Measurements from ENCODE around the gene DHPS. TPM values are rescaled to one million over a fixed set of nuclear protein-coding genes. Genes with fewer than 3 reads are reported as not detected.

The DHPS gene
- total and polyA plus RNA-seq, 2 donors (not counting 3 experiments of a cell fraction or from before 2014, with no cell fraction given) = 68.4 to 90.1 TPM

DNA sequence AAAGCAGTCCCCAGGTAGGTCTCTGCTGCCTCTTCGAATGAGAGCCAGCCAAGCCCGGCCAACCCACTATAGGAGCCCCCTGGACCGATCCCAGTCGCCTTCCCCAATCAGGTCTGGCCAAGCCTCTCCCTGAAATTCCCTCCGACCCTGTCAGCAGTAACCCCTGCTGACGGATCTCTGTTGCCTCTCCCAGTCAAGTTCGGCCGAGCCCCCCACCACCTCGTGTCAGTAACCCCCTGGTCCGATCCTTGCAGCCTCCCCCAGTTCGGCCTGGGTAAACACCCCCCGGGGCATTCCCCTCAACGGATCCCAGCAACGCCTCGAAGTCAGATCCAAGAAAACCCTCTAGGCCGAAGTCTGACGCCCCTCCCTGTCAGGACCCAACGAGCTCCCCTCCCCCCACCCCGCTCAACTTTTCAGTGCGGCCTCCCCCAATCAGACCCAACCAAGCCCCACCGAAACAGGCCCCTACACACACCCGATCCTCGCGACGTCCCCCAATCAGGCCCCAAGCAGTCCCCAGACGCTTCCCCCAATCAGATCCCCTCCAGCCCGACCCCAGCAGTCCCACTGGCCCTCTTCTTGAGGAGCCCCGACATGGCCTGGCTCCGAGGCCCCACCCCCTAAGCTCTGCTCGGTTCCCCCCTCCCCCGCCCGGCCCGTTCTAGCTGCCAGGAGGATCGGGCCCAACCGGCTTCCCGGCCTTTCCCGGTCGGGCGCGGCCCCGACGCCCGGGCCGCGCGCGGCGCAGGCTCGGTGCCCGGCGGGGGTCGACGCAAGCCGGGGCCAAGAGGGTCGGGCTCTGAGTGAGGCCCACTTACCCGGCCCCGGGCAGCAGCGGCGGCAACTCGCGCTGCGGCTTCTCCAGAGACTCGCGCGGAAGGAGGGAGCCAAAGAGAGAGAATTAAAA lies 40.2 kb upstream of the DHPS start:
- H3K79me2 ChIP-seq (ENCODE audit: control insufficient read depth, insufficient read depth, low read length) = peaks cover 60% of the 10 kb centered on the region
- H3K27ac ChIP-seq (ENCODE audit: insufficient read depth, low read depth, low read length) = peak overlapping the region; percentile 57
- H3K4me2 ChIP-seq (ENCODE audit: insufficient read depth, low read length) = peak overlapping the region; percentile 81
- peak overlapping the region; percentile 62 to 90 (median 88) for H3K4me3 ChIP-seq (replicated peaks in 1 of 3; ENCODE audit: insufficient read depth in 1 of 3, low read depth in 1 of 3, low read length in 3 of 3)
- dilution Hi-C loops (cut with MboI; ENCODE audit: extremely low pct_ligation_motif_present, low sequenced_read_pairs) = no loop called here
- H2AFZ ChIP-seq (ENCODE audit: low read depth, low read length) = no peak overlapping the region
- no peaks in the 10 kb centered on the region for H4K20me1 ChIP-seq (replicated peaks; ENCODE audit: control insufficient read depth, extremely low read depth, insufficient read depth, low read length)
- H3K9me1 ChIP-seq (replicated peaks; ENCODE audit: control insufficient read depth, extremely low read depth, insufficient read depth, low read length) = no peaks in the 10 kb centered on the region
- H3K4me1 ChIP-seq (ENCODE audit: control insufficient read depth, extremely low read depth, insufficient read depth, low read length) = peaks cover 10% of the 10 kb centered on the region
- POLR2A ChIA-PET = interaction anchor here (0.5 to 3.2 kb wide), 3 partner anchors 12 to 148 kb away, joined by 4 to 14 read pairs (median 6); partner anchors contain the start of genes JUNB and TRIR
- peaks cover 5 to 11% of the 10 kb centered on the region in 2 experiments for H3K36me3 ChIP-seq (ENCODE audit: control insufficient read depth in 2 of 2, extremely low read depth in 1 of 2, insufficient read depth in 2 of 2, low read length in 2 of 2)
- intact Hi-C loops (cut with micrococcal nuclease) = loop anchor here (1.0 to 5.0 kb wide), 4 partner anchors 12 to 375 kb away; partner anchors contain the start of genes FBXW9 and TRIR
- H3K27me3 ChIP-seq (ENCODE audit: control insufficient read depth in 2 of 2, insufficient read depth in 2 of 2, low read length in 2 of 2) = no peaks in the 10 kb centered on the region
- no peak for FAIRE-seq
- peak; percentile 78 for DNase-seq (ENCODE audit: low read depth, low spot score)
- no TSS peak for BruUV-seq (replicated peaks)
- CTCF ChIA-PET = interaction anchor here (0.5 to 4.5 kb wide), 10 partner anchors 10 to 126 kb away, joined by 3 to 38 read pairs (median 4); no protein-coding TSS in a partner anchor
- TF ChIP-seq GATA2 (IDR thresholded peaks at IDR 0.05; ENCODE audit: insufficient read depth, insufficient read length, low read depth, low read length) (no peak), POLR2A (IDR thresholded peaks at IDR 0.05; ENCODE audit: low read depth, low read length) (no peak), EZH2 (IDR thresholded peaks at IDR 0.05; ENCODE audit: borderline replicate concordance, low read depth, low read length, severe bottlenecking) (no peak)
- peak overlapping the region; percentile 78 for H3K9ac ChIP-seq (replicated peaks; ENCODE audit: extremely low read depth, insufficient read depth, low read length)
- no peaks in the 10 kb centered on the region for H3K9me3 ChIP-seq (replicated peaks; ENCODE audit: control insufficient read depth, insufficient read depth, low read length)
